ENCODE data around the gene STBD1.
"Not testable (repeated sequence)": the region's sequence is repeated elsewhere in the genome, so short reads cannot be mapped to it uniquely, and the experiment has no call there.

STBD1 gene

GRCh38 chr4:76305971-76306881, at the start of gene STBD1:
Gene STBD1 (plus strand): TSS chr4:76306733. CDS start chr4:76306770, 37 bp downstream.
- peak; percentile 24 for DNase-seq (ENCODE audit: low spot score)

GRCh38 chr4:76256968-76257367, 49.6 kb upstream of the STBD1 start:
- no peak for DNase-seq (ENCODE audit: low spot score)

- no peak for DNase-seq (ENCODE audit: low spot score)
Measured at GRCh38 chr4:76257824-76258223, 48.7 kb upstream of the STBD1 start.

GRCh38 chr4:76260571-76260970, 46.0 kb upstream of the STBD1 start:
- DNase-seq (ENCODE audit: low spot score), result no peak

- no peak for DNase-seq (ENCODE audit: low spot score)
Measured at GRCh38 chr4:76265631-76266218, 40.8 kb upstream of the STBD1 start.

- no peak for DNase-seq (ENCODE audit: low spot score)
Measured at GRCh38 chr4:76266627-76267026, 39.9 kb upstream of the STBD1 start.

- no peak for DNase-seq (ENCODE audit: low spot score)
Measured at GRCh38 chr4:76267811-76268210, 38.7 kb upstream of the STBD1 start.

- no peak for DNase-seq (ENCODE audit: low spot score)
Measured at GRCh38 chr4:76270244-76271175, 36.0 kb upstream of the STBD1 start.

- DNase-seq (ENCODE audit: low spot score), result no peak
Measured at GRCh38 chr4:76271248-76271647, 35.3 kb upstream of the STBD1 start.

GRCh38 chr4:76272073-76272472, 34.5 kb upstream of the STBD1 start:
- DNase-seq (ENCODE audit: low spot score), result no peak

- no peak for DNase-seq (ENCODE audit: low spot score)
Measured at GRCh38 chr4:76272582-76272981, 34.0 kb upstream of the STBD1 start.

- no peak for DNase-seq (ENCODE audit: low spot score)
Measured at GRCh38 chr4:76272999-76273398, 33.5 kb upstream of the STBD1 start.

GRCh38 chr4:76275486-76276124, 30.9 kb upstream of the STBD1 start:
- DNase-seq (ENCODE audit: low spot score), result no peak

- no peak for DNase-seq (ENCODE audit: low spot score)
Measured at GRCh38 chr4:76276813-76277212, 29.7 kb upstream of the STBD1 start.

- DNase-seq (ENCODE audit: low spot score), result no peak
Measured at GRCh38 chr4:76277667-76278066, 28.9 kb upstream of the STBD1 start.

- DNase-seq (ENCODE audit: low spot score), result no peak
Measured at GRCh38 chr4:76278583-76278982, 27.9 kb upstream of the STBD1 start.

GRCh38 chr4:76279462-76279861, 27.1 kb upstream of the STBD1 start:
- DNase-seq (ENCODE audit: low spot score), result no peak

- DNase-seq (ENCODE audit: low spot score), result no peak
Measured at GRCh38 chr4:76280488-76281441, 25.8 kb upstream of the STBD1 start.

GRCh38 chr4:76281594-76281993, 24.9 kb upstream of the STBD1 start:
- not testable (repeated sequence) for DNase-seq (ENCODE audit: low spot score)

GRCh38 chr4:76282941-76283689, 23.4 kb upstream of the STBD1 start:
- DNase-seq (ENCODE audit: low spot score), result no peak

All from kidney capillary endothelial cell (primary cell).